Stimulated activated CD4-positive, alpha-beta T cell treated with anti-CD3 and anti-CD28 coated beads, Interleukin-4, amount 100 ng/mL, for 48 hours (primary cell): Measurements from ENCODE around the gene IFITM5.
"Not testable (repeated sequence)": the region's sequence is repeated elsewhere in the genome, so short reads cannot be mapped to it uniquely, and the experiment has no call there.

Source experiments
- DNase-seq, 2 donors: peaks; one replicate each; pipeline ENCODE4 v3.0.0-alpha.2; 2020; ENCODE audit warnings: low read depth in 2 of 2

The IFITM5 gene

GRCh38 chr11:283405-284104 lies 15.8 kb downstream of the IFITM5 start:
- DNase-seq = no peak

DNA sequence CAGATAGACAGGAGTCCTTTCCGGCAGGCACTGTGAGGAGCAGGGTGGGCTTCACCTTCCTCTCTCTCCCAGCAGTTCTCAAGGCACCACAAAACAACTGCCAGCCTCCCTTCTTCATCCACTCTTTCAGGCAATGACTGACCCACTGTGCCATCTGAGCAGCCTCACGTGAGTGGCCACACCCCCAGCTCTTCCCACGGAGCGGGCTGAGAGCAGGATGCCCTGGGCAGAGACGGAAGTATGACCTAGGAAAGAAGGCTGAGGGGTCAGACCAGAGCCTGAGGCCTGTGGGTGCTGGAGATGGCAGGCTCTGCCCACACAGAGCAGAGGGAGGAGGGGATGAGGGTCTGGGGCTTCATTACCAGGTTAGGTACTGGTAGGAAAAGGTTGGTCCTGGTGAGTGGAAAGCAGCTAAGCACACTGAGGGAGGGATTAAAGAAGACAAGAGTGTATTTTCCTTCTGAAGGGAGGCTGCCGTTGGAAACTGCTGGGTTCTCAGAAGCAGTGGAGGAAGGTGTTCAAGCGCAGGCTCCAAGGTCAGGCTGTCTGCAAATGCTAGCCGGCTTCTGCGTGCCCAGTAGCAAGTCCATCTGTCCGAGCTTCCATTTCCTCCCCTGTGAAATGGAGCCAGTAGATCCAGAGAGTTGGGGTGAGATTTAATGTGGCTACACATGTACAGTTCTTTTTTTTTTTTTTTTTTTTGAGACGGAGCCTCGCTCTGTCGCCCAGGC lies 16.5 kb downstream of the IFITM5 start:
- no peak for DNase-seq

DNA sequence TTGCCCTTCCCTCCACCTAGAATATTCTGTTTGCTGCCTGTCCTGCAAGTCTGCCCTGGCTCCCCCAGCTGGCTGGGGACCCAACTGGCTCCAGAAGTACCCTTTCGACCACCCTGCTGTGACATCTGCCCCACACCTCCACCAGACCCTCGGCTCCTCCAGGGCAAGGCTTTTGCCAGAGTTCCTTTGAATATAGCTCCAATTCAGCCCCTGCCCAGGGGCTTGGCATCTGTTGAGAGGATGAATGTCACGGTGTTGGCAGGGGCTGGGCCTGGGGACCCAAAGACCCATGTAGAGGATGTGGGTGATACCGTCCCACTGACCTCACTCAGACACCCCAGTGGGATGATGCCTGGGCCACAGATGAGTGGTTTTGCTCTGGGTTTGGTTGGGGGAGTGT lies 17.2 kb downstream of the IFITM5 start:
- no peak for DNase-seq

- DNase-seq = no peak
Observed at GRCh38 chr11:281486-282161, 17.7 kb downstream of the IFITM5 start.

- DNase-seq = no peak
Observed at GRCh38 chr11:280706-281485, 18.4 kb downstream of the IFITM5 start.

DNA sequence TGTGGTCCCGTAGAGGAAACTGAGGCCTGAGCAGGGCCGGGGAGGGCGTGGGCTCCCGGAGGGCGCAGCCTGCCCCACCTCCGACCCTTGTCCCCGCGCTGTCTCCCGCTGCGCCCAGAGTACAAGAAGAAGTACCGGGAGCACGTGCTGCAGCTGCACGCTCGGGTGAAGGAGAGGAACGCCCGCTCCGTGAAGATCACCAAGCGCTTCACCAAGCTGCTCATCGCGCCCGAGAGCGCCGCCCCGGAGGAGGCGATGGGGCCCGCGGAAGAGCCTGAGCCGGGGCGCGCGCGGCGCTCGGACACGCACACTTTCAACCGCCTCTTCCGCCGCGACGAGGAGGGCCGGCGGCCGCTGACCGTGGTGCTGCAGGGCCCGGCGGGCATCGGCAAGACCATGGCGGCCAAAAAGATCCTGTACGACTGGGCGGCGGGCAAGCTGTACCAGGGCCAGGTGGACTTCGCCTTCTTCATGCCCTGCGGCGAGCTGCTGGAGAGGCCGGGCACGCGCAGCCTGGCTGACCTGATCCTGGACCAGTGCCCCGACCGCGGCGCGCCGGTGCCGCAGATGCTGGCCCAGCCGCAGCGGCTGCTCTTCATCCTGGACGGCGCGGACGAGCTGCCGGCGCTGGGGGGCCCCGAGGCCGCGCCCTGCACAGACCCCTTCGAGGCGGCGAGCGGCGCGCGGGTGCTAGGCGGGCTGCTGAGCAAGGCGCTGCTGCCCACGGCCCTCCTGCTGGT lies 19.2 kb downstream of the IFITM5 start:
- no peak for DNase-seq

- no peak for DNase-seq
Observed at GRCh38 chr11:279040-279965, 20.0 kb downstream of the IFITM5 start.

- no peak for DNase-seq
Observed at GRCh38 chr11:278001-278951, 21.1 kb downstream of the IFITM5 start, which contains the start of gene NLRP6. TSS of gene NLRP6 (plus strand) at chr11:278407. CDS start at chr11:278570, 163 bp downstream.

DNA sequence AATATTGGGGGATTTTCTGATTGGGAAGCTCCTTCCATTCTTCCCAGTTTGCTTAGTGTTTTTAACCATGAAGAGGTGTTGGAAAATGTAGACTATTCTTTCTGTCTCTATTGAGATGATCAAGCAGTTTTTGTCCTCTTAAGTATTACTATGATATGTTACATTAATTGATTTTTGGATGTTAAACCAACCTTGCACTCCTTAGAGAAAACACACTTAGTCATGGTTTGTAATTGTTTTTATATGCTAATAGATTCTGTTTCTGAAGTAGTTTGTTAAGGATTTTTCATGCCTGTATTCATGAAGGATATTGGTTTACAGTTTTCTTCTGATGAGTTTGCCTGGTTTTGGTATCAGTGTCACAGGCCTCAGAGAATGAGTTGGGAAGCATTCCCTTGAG lies 23.1 kb downstream of the IFITM5 start:
- no peak for DNase-seq

DNA sequence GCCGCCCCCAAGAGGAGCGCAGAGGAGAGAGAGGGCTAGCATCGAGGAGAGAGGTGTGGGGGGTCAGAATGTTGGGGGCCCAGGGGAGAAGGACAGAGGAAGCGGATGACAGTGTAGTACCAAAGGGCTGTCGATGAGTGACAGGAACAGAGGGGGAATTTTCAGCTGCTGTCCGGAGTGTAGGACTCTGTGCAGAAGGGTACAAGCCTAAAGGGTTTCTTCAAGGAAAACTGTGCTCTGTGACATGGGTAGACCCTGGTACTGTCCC lies 26.5 kb downstream of the IFITM5 start:
- no peak for DNase-seq

GRCh38 chr11:272195-272930 lies 27.0 kb downstream of the IFITM5 start:
- no peak for DNase-seq

GRCh38 chr11:271319-271715 lies 28.0 kb downstream of the IFITM5 start:
- DNase-seq = no peak

- DNase-seq = no peak
Observed at GRCh38 chr11:270451-271318, 28.6 kb downstream of the IFITM5 start.

DNA sequence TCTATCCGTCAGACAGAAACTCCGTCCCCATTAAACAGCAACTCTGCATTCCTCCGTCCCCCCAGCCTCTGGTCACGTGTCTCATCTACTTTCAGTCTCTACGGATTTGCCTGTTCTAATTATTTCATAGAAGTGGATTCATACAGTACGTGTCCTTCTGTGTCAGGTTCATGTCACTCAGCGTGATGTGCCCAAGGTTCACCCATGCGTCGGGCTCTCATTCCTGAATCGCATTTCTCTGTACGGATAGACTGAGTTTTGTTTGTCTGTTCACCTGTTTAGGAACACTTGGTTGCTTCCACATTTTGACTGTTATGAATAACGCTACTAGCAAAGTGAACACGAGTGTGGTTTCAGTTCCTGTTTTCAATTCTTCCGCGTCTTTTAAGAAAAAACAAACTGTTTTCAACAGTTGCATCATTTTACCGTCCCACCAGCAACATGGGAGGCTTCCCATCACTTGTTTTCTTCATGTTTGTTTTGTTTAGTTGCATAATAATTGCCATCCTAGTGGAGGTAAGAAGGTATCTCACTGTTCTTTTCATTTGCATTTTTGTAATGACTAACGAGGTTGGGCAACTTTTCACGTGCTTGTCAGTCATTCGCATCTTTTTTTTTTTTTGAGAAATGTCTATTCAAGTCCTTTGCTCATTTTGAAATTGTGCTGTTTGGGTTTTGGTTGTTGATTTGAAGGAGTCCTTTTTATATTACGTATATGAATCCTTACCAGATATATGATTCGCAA lies 30.0 kb downstream of the IFITM5 start:
- DNase-seq = no peak

GRCh38 chr11:268716-269145 lies 30.6 kb downstream of the IFITM5 start:
- not testable (repeated sequence) for DNase-seq

GRCh38 chr11:267491-267994 lies 31.8 kb downstream of the IFITM5 start:
- DNase-seq = no peak
